Body of pancreas (tissue), 4 donors: ENCODE measurements around the gene ACE. TPM values are rescaled to one million over a fixed set of nuclear protein-coding genes. Genes with fewer than 3 reads are reported as not detected.

ENCODE experiments used
- ATAC-seq: fragments of 150-250 bp; one replicate; pipeline ENCODE4 v1.9.1; 2016
- DNase-seq, 4 donors: peaks; one replicate each; pipeline ENCODE4 v3.0.0-alpha.2; 2019
- H3K27ac ChIP-seq, 4 donors: fragments of 200-600 bp; sonication (generic); 1 replicate in 3 of 4; 2 replicates in 1 of 4; pipeline versions ENCODE4 v1.5.1 to v1.6.1; 2016 to 2019; ENCODE audit warnings: mild to moderate bottlenecking in 1 of 4, mixed read lengths in 1 of 4, moderate library complexity in 1 of 4
- H3K27me3 ChIP-seq, 2 donors: fragments of 200-600 bp; sonication (generic); one replicate each; pipeline ENCODE4 v1.6.0; 2016; ENCODE audit warnings: mild to moderate bottlenecking in 1 of 2
- H3K36me3 ChIP-seq, 2 donors: fragments of 200-600 bp; sonication (generic); replicated peaks in 1 of 2; 2 replicates each; pipeline ENCODE4 v1.5.1; 2016; ENCODE audit warnings: low read depth in 2 of 2; ENCODE audit not compliant: insufficient read depth in 1 of 2
- H3K4me1 ChIP-seq: fragments of 200-600 bp; sonication (generic); one replicate; pipeline ENCODE4 v1.6.0; 2016
- H3K4me3 ChIP-seq, 2 donors: fragments of 200-600 bp; sonication (generic); 1 replicate in 1 of 2; 2 replicates in 1 of 2; pipeline ENCODE4 v1.5.1; 2016 to 2019
- H3K9me3 ChIP-seq, 3 donors: fragments of 200-600 bp; sonication (generic); 1 replicate in 2 of 3; 2 replicates in 1 of 3; pipeline ENCODE4 v1.5.1; 2016
- POLR2A ChIP-seq, 3 donors: fragments of 450-650 bp; IDR thresholded peaks; one replicate each; pipeline ENCODE4 v1.6.1; 2016; ENCODE audit warnings: antibody characterized with exemption in 3 of 3, mild to moderate bottlenecking in 2 of 3
- WGBS, 2 donors: methylation state at CpG; one replicate each; pipeline ENCODE4 v1.1.5; 2017; 5-methylcytosine and 5-hydroxymethylcytosine counted together
- intact Hi-C: fragments of 100-400 bp; cut with DNase I; formaldehyde crosslinking; loops from one replicate; pipeline ENCODE4 v1.15.1; 2023
- total RNA-seq, 2 donors: library from RNA; depleted of rRNA; stranded (reverse); fragments of >200 nt; gene quantifications; one replicate each; pipeline ENCODE4 v1.1.0, GENCODE V29; 2016
- TF ChIP-seq, protein P1 (sequence below), 7 experiments: fragments of 450-650 bp in 4 of 7; fragments of 200-600 bp in 3 of 7; sonication (generic) in 3 of 7; IDR thresholded peaks; one replicate each; pipeline ENCODE4 v1.5.1; 2016 to 2019; ENCODE audit warnings: antibody characterized with exemption in 7 of 7

The ACE gene
- total RNA-seq, 2 donors from 2014 or later = 5.3 to 6.2 TPM

DNA sequence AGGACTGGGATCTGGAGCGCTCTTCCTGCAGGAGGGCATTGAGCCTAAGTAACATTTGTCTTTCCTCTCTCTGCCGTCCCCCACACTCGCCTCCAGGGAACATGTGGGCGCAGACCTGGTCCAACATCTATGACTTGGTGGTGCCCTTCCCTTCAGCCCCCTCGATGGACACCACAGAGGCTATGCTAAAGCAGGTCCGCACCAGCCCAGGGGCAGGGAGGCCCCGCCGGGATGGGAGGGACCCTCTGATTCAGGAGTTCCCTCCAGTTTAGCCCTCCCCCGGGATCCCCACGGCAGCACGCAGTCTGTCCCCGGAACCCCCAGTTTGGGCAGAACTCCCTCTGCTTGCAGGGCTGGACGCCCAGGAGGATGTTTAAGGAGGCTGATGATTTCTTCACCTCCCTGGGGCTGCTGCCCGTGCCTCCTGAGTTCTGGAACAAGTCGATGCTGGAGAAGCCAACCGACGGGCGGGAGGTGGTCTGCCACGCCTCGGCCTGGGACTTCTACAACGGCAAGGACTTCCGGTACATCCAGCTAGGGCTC lies 14.1 kb downstream of the ACE start:
- intact Hi-C loops = no loop called here
- no peaks in the 10 kb centered on the region for H3K27me3 ChIP-seq
- no peaks in the 10 kb centered on the region for H3K9me3 ChIP-seq
- peaks cover 6% of the 10 kb centered on the region for H3K4me1 ChIP-seq
- no peak overlapping the region for H3K27ac ChIP-seq
- TF ChIP-seq, protein P1, sequence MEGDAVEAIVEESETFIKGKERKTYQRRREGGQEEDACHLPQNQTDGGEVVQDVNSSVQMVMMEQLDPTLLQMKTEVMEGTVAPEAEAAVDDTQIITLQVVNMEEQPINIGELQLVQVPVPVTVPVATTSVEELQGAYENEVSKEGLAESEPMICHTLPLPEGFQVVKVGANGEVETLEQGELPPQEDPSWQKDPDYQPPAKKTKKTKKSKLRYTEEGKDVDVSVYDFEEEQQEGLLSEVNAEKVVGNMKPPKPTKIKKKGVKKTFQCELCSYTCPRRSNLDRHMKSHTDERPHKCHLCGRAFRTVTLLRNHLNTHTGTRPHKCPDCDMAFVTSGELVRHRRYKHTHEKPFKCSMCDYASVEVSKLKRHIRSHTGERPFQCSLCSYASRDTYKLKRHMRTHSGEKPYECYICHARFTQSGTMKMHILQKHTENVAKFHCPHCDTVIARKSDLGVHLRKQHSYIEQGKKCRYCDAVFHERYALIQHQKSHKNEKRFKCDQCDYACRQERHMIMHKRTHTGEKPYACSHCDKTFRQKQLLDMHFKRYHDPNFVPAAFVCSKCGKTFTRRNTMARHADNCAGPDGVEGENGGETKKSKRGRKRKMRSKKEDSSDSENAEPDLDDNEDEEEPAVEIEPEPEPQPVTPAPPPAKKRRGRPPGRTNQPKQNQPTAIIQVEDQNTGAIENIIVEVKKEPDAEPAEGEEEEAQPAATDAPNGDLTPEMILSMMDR (IDR thresholded peaks at IDR 0.05) = no peak
- no peak for TF ChIP-seq POLR2A (IDR thresholded peaks at IDR 0.05)
- DNase-seq = no peak
- no peak for ATAC-seq
- H3K4me3 ChIP-seq = no peak overlapping the region
- WGBS, 2 donors = 68 to 90% methylated on average over 12 to 22 of the region's 22 CpGs
- no peaks in the 10 kb centered on the region for H3K36me3 ChIP-seq

DNA sequence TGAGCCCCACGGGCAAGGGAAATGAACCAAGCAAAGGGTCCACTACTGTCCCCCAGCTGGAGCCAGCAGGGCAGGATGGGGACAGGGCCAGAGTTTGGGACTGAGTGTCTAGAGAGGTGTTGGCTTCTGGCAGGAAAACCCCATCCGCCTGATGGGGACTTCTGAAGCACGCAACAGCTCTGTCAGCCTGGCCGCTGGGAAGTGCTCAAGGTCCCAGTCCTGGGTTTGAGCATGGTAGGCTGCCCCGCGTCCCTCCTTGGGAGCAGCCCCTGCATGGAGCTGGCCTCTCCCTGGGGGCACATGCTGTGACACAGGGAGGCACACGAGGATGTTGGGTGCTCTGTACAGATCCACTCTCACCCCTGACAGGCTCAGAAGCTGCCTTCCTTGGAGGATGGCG lies 14.6 kb downstream of the ACE start:
- Histone ChIP-seq H3K27me3 (no peaks in the 10 kb centered on the region), H3K4me3 (no peak overlapping the region), H3K9me3 (no peaks in the 10 kb centered on the region), H3K4me1 (peaks cover 6% of the 10 kb centered on the region), H3K36me3 (no peaks in the 10 kb centered on the region), H3K27ac (no peak overlapping the region)
- 64 to 71% methylated on average over 2 to 6 of the region's 8 CpGs for WGBS, 2 donors
- intact Hi-C loops = no loop called here
- no peak for TF ChIP-seq POLR2A (IDR thresholded peaks at IDR 0.05)
- TF ChIP-seq, protein P1 (IDR thresholded peaks at IDR 0.05) = no peak
- DNase-seq (no peak), ATAC-seq (no peak)

DNA sequence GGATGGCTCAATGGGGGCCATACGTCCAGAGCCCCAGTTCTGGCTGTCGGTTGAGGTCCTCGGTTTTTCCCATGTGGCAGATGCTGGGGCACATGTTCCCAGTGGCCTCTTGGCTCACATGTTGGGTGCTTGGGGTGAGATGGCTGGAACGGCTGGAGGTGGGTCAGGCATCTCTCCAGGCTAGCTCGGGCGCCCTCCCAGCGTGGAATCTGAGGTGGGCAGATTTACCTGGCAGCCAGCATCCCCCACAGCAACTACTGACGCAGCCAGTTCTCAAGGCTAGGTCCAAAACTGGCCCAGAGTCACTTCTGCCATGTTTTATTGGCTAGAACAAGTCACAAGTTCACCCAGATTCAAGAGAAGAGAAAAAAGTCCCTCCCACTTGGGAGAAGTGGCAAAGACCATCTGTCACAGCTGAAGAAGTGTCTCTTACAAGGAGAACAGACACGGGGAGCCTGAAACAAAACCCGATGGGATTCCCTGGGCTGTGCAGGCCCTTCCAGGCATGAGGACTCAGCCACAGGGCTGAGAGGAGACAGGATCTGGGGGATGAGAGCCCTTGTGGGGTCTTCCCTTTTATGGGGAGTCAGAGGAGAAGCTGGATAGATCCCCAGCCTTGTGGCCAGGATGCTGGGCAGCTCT lies 15.2 kb downstream of the ACE start:
- DNase-seq (no peak), ATAC-seq (no peak)
- H3K36me3 ChIP-seq = no peaks in the 10 kb centered on the region
- 78 to 84% methylated on average over 10 of the region's 10 CpGs for WGBS, 2 donors
- no peaks in the 10 kb centered on the region for H3K9me3 ChIP-seq
- intact Hi-C loops = no loop called here
- H3K4me1 ChIP-seq = peaks cover 6% of the 10 kb centered on the region
- no peak overlapping the region for H3K27ac ChIP-seq
- TF ChIP-seq, protein P1 (IDR thresholded peaks at IDR 0.05) = no peak
- TF ChIP-seq POLR2A (IDR thresholded peaks at IDR 0.05) = no peak
- H3K4me3 ChIP-seq = no peak overlapping the region
- H3K27me3 ChIP-seq = no peaks in the 10 kb centered on the region

DNA sequence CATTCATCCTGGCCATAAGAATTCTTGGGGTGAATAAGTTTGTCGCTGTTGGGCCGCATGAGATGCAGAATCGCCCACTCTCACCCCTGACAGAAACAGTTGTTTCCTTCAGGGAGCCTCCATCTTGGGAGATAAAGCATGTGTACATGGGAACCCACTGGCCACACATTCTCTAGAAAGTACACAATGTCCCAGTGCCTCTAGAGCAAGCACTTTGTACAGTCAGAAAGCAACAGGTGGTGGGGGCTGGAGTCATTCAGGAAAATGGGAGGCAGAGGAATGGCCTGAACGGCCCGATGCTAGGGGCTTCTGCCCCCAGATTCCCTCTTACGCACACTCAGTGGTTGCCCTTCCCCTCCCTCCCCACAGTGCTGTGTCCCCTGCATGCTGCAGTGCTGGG lies 16.1 kb downstream of the ACE start:
- Histone ChIP-seq H3K27ac (no peak overlapping the region), H3K4me3 (no peak overlapping the region), H3K4me1 (peaks cover 6% of the 10 kb centered on the region), H3K36me3 (no peaks in the 10 kb centered on the region), H3K9me3 (no peaks in the 10 kb centered on the region), H3K27me3 (no peaks in the 10 kb centered on the region)
- ATAC-seq (no peak), DNase-seq (no peak)
- 93 to 95% methylated on average over 6 of the region's 6 CpGs for WGBS, 2 donors
- intact Hi-C loops = no loop called here
- no peak for TF ChIP-seq POLR2A (IDR thresholded peaks at IDR 0.05)
- TF ChIP-seq, protein P1 (IDR thresholded peaks at IDR 0.05) = no peak

DNA sequence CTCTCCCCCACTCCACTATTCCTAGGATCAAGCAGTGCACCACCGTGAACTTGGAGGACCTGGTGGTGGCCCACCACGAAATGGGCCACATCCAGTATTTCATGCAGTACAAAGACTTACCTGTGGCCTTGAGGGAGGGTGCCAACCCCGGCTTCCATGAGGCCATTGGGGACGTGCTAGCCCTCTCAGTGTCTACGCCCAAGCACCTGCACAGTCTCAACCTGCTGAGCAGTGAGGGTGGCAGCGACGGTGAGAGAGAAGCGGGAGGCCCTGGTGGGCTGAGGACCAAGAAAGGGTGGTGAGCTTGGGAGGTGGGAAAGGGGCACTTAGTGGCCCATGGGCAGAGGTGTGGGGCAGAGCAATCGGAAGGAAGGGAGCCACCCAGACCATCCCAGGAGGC lies 16.6 kb downstream of the ACE start:
- no peak overlapping the region for H3K4me3 ChIP-seq
- intact Hi-C loops = no loop called here
- DNase-seq = no peak
- no peak for TF ChIP-seq POLR2A (IDR thresholded peaks at IDR 0.05)
- TF ChIP-seq, protein P1 (IDR thresholded peaks at IDR 0.05) = no peak
- no peaks in the 10 kb centered on the region for H3K27me3 ChIP-seq
- 85 to 87% methylated on average over 9 of the region's 9 CpGs for WGBS, 2 donors
- H3K36me3 ChIP-seq = no peaks in the 10 kb centered on the region
- no peaks in the 10 kb centered on the region for H3K9me3 ChIP-seq
- peaks cover 6% of the 10 kb centered on the region for H3K4me1 ChIP-seq
- no peak overlapping the region for H3K27ac ChIP-seq
- no peak for ATAC-seq
